ENCODE data around the gene PPP1R8. TPM values are rescaled to one million over a fixed set of nuclear protein-coding genes. Genes with fewer than 3 reads are reported as not detected.
"Not testable (repeated sequence)": the region's sequence is repeated elsewhere in the genome, so short reads cannot be mapped to it uniquely, and the experiment has no call there.

The PPP1R8 gene
- total RNA-seq, 2 donors from 2014 or later = 28.3 to 52.0 TPM

GRCh38 chr1:27823784-27824183 lies 6.8 kb upstream of the PPP1R8 start:
- Mint-ChIP-seq H3K9me3 (no peaks in the 10 kb centered on the region), H3K27ac (no peak overlapping the region), H3K36me3 (peaks cover 4 to 18% of the 10 kb centered on the region in 2 donors)
- DNase-seq (ENCODE audit: low spot score in 2 of 2) (no peak), ATAC-seq (no peak)

GRCh38 chr1:27824411-27824810 lies 6.2 kb upstream of the PPP1R8 start:
- Mint-ChIP-seq H3K9me3 (no peaks in the 10 kb centered on the region), H3K36me3 (peaks cover 2 to 14% of the 10 kb centered on the region in 2 donors), H3K27ac (peak overlapping the region in 1 of 2 donors; percentile 6)
- ATAC-seq (no peak), DNase-seq (ENCODE audit: low spot score in 2 of 2) (no peak)

- not testable (repeated sequence) for DNase-seq (ENCODE audit: low spot score in 2 of 2); H3K9me3 Mint-ChIP-seq; ATAC-seq
- Mint-ChIP-seq H3K36me3 (peaks cover 11 to 19% of the 10 kb centered on the region in 2 donors), H3K27ac (peak overlapping the region in 1 of 2 donors; percentile 95)
Measured at GRCh38 chr1:27829339-27829960, 1.1 kb upstream of the PPP1R8 start.

- H3K9me3 Mint-ChIP-seq = no peaks in the 10 kb centered on the region
- H3K36me3 Mint-ChIP-seq = peaks cover 11 to 19% of the 10 kb centered on the region in 2 donors
- H3K27ac Mint-ChIP-seq = peak overlapping the region; percentile 95
- DNase-seq (ENCODE audit: low spot score in 2 of 2) (no peak), ATAC-seq (no peak)
Measured at GRCh38 chr1:27831568-27832410, 1.2 kb downstream of the PPP1R8 start.

- no peak for ATAC-seq
- no peak for DNase-seq (ENCODE audit: low spot score in 2 of 2)
- Mint-ChIP-seq H3K36me3 (peaks cover 11 to 19% of the 10 kb centered on the region in 2 donors), H3K9me3 (no peaks in the 10 kb centered on the region), H3K27ac (peak overlapping the region in 1 of 2 donors; percentile 37)
Measured at GRCh38 chr1:27832762-27833161, 2.2 kb downstream of the PPP1R8 start.

- no peak for ATAC-seq
- Mint-ChIP-seq H3K9me3 (no peaks in the 10 kb centered on the region), H3K27ac (no peak overlapping the region), H3K36me3 (peaks cover 11 to 19% of the 10 kb centered on the region in 2 donors)
- no peak for DNase-seq (ENCODE audit: low spot score in 2 of 2)
Measured at GRCh38 chr1:27833470-27833869, 2.9 kb downstream of the PPP1R8 start.

GRCh38 chr1:27835046-27835445 lies 4.5 kb downstream of the PPP1R8 start:
- H3K36me3 Mint-ChIP-seq = peaks cover 11 to 25% of the 10 kb centered on the region in 2 donors
- peak overlapping the region in 1 of 2 donors; percentile 23 for H3K27ac Mint-ChIP-seq

GRCh38 chr1:27835501-27835900 lies 4.9 kb downstream of the PPP1R8 start:
- peaks cover 11 to 24% of the 10 kb centered on the region in 2 donors for H3K36me3 Mint-ChIP-seq
- ATAC-seq = no peak
- H3K27ac Mint-ChIP-seq = peak overlapping the region in 1 of 2 donors; percentile 23
- DNase-seq (ENCODE audit: low spot score in 2 of 2) = no peak
- no peaks in the 10 kb centered on the region for H3K9me3 Mint-ChIP-seq

More at GRCh38 chr1:27835046-27835445, 4.5 kb downstream of the PPP1R8 start:
- DNase-seq (ENCODE audit: low spot score in 2 of 2) = no peak
- ATAC-seq = no peak
- no peaks in the 10 kb centered on the region for H3K9me3 Mint-ChIP-seq

GRCh38 chr1:27849951-27850350 lies 19.4 kb downstream of the PPP1R8 start:
- Mint-ChIP-seq H3K9me3 (no peaks in the 10 kb centered on the region), H3K27ac (peak overlapping the region; percentile 24 to 91), H3K36me3 (peaks cover 5 to 17% of the 10 kb centered on the region in 2 donors)
- no peak for ATAC-seq
- DNase-seq (ENCODE audit: low spot score in 2 of 2) = no peak

GRCh38 chr1:27855085-27855484 lies 24.5 kb downstream of the PPP1R8 start:
- Mint-ChIP-seq H3K36me3 (no peaks in the 10 kb centered on the region), H3K27ac (no peak overlapping the region), H3K9me3 (no peaks in the 10 kb centered on the region)
- no peak for DNase-seq (ENCODE audit: low spot score in 2 of 2)
- ATAC-seq = no peak

- H3K36me3 Mint-ChIP-seq = no peaks in the 10 kb centered on the region
- DNase-seq (ENCODE audit: low spot score in 2 of 2) (no peak), ATAC-seq (no peak)
- H3K9me3 Mint-ChIP-seq = no peaks in the 10 kb centered on the region
- no peak overlapping the region for H3K27ac Mint-ChIP-seq
Measured at GRCh38 chr1:27856561-27857343, 26.2 kb downstream of the PPP1R8 start.

- H3K27ac Mint-ChIP-seq; DNase-seq (ENCODE audit: low spot score in 2 of 2); H3K9me3 Mint-ChIP-seq; H3K36me3 Mint-ChIP-seq; ATAC-seq: not testable (repeated sequence)
Measured at GRCh38 chr1:27857552-27857951, 27.0 kb downstream of the PPP1R8 start.

GRCh38 chr1:27858072-27858948 lies 27.7 kb downstream of the PPP1R8 start:
- Mint-ChIP-seq H3K36me3 (no peaks in the 10 kb centered on the region), H3K9me3 (no peaks in the 10 kb centered on the region), H3K27ac (peak overlapping the region; percentile 24 to 36)
- peak; percentile 75 to 87 for DNase-seq (ENCODE audit: low spot score in 2 of 2)
- peak; percentile 88 to 96 for ATAC-seq

GRCh38 chr1:27858949-27859576 lies 28.5 kb downstream of the PPP1R8 start:
- H3K9me3 Mint-ChIP-seq = no peaks in the 10 kb centered on the region
- no peaks in the 10 kb centered on the region for H3K36me3 Mint-ChIP-seq
- ATAC-seq (no peak), DNase-seq (ENCODE audit: low spot score in 2 of 2) (no peak)
- H3K27ac Mint-ChIP-seq = peak overlapping the region in 1 of 2 donors; percentile 24

- no peaks in the 10 kb centered on the region for H3K9me3 Mint-ChIP-seq
- H3K27ac Mint-ChIP-seq = no peak overlapping the region
- no peak for DNase-seq (ENCODE audit: low spot score in 2 of 2)
- H3K36me3 Mint-ChIP-seq = no peaks in the 10 kb centered on the region
- ATAC-seq = no peak
Measured at GRCh38 chr1:27861436-27861835, 30.9 kb downstream of the PPP1R8 start.

- Mint-ChIP-seq H3K9me3 (no peaks in the 10 kb centered on the region), H3K27ac (no peak overlapping the region), H3K36me3 (no peaks in the 10 kb centered on the region)
- no peak for DNase-seq (ENCODE audit: low spot score in 2 of 2)
- ATAC-seq = no peak
Measured at GRCh38 chr1:27862004-27862403, 31.4 kb downstream of the PPP1R8 start.

Measured in activated naive CD4-positive, alpha-beta T cell treated with anti-CD3 and anti-CD28 coated beads, Interleukin-2, amount 50 U/mL, for 72 hours (primary cell).